Muscle layer of colon (tissue), 2 donors: ENCODE data around the gene CACNA2D3.

Experiments
- H3K27ac ChIP-seq: one replicate; pipeline ENCODE4 v1.7.0; 2013; ENCODE audit warnings: low read depth, mild to moderate bottlenecking, low read length, moderate library complexity
- H3K27me3 ChIP-seq, 2 donors: one replicate each; pipeline ENCODE4 v1.7.0; 2013; ENCODE audit warnings: low read length in 2 of 2, mild to moderate bottlenecking in 2 of 2; ENCODE audit not compliant: insufficient read depth in 2 of 2, control insufficient read depth in 1 of 2
- H3K36me3 ChIP-seq: one replicate; pipeline ENCODE4 v1.7.0; 2013; ENCODE audit warnings: mild to moderate bottlenecking, low read length; ENCODE audit not compliant: insufficient read depth
- H3K4me1 ChIP-seq: one replicate; pipeline ENCODE4 v1.7.0; 2013; ENCODE audit warnings: mild to moderate bottlenecking, low read length; ENCODE audit not compliant: insufficient read depth
- H3K4me3 ChIP-seq, 2 donors: one replicate each; pipeline ENCODE4 v1.7.0; 2013; ENCODE audit warnings: low read length in 2 of 2, low read depth in 1 of 2, mild to moderate bottlenecking in 1 of 2, moderate library complexity in 1 of 2
- H3K9ac ChIP-seq: one replicate; pipeline ENCODE4 v1.7.0; 2013; ENCODE audit warnings: low read length
- H3K9me3 ChIP-seq: one replicate; pipeline ENCODE4 v1.7.0; 2013; ENCODE audit warnings: mild to moderate bottlenecking, low read length
- donor health status: abdominal sarcoma.
- donor health status: Adenocarcinoma of cecum.

Gene CACNA2D3

GRCh38 chr3:54905261-54905888 lies 783.0 kb downstream of the CACNA2D3 start:
- Histone ChIP-seq H3K4me1 (no peaks in the 10 kb centered on the region), H3K4me3 (no peak overlapping the region), H3K27ac (no peak overlapping the region), H3K27me3 (no peaks in the 10 kb centered on the region), H3K9ac (no peak overlapping the region), H3K36me3 (no peaks in the 10 kb centered on the region), H3K9me3 (no peaks in the 10 kb centered on the region)

- H3K4me3 ChIP-seq: no peak overlapping the region
- no peak overlapping the region for H3K9ac ChIP-seq
- H3K36me3 ChIP-seq: no peaks in the 10 kb centered on the region
- H3K9me3 ChIP-seq: no peaks in the 10 kb centered on the region
- no peaks in the 10 kb centered on the region for H3K27me3 ChIP-seq
- no peak overlapping the region for H3K27ac ChIP-seq
- no peaks in the 10 kb centered on the region for H3K4me1 ChIP-seq
Measured at GRCh38 chr3:54905920-54906319, 783.6 kb downstream of the CACNA2D3 start.

GRCh38 chr3:54906763-54907162 lies 784.4 kb downstream of the CACNA2D3 start:
- H3K9me3 ChIP-seq: no peaks in the 10 kb centered on the region
- no peaks in the 10 kb centered on the region for H3K36me3 ChIP-seq
- H3K27ac ChIP-seq: no peak overlapping the region
- H3K27me3 ChIP-seq: no peaks in the 10 kb centered on the region
- no peaks in the 10 kb centered on the region for H3K4me1 ChIP-seq
- H3K4me3 ChIP-seq: no peak overlapping the region
- no peak overlapping the region for H3K9ac ChIP-seq

- Histone ChIP-seq H3K27ac (no peak overlapping the region), H3K27me3 (no peaks in the 10 kb centered on the region), H3K9me3 (no peaks in the 10 kb centered on the region), H3K4me3 (no peak overlapping the region), H3K36me3 (no peaks in the 10 kb centered on the region), H3K9ac (no peak overlapping the region), H3K4me1 (no peaks in the 10 kb centered on the region)
Measured at GRCh38 chr3:54909191-54909590, 786.8 kb downstream of the CACNA2D3 start.

- H3K9me3 ChIP-seq: no peaks in the 10 kb centered on the region
- no peak overlapping the region for H3K9ac ChIP-seq
- H3K36me3 ChIP-seq: no peaks in the 10 kb centered on the region
- no peak overlapping the region for H3K4me3 ChIP-seq
- no peaks in the 10 kb centered on the region for H3K4me1 ChIP-seq
- H3K27me3 ChIP-seq: no peaks in the 10 kb centered on the region
- no peak overlapping the region for H3K27ac ChIP-seq
Measured at GRCh38 chr3:54914180-54914579, 791.8 kb downstream of the CACNA2D3 start.

GRCh38 chr3:54915181-54915580 lies 792.8 kb downstream of the CACNA2D3 start:
- no peaks in the 10 kb centered on the region for H3K4me1 ChIP-seq
- H3K27ac ChIP-seq: no peak overlapping the region
- no peaks in the 10 kb centered on the region for H3K27me3 ChIP-seq
- H3K9me3 ChIP-seq: no peaks in the 10 kb centered on the region
- H3K36me3 ChIP-seq: no peaks in the 10 kb centered on the region
- no peak overlapping the region for H3K4me3 ChIP-seq
- no peak overlapping the region for H3K9ac ChIP-seq

- H3K36me3 ChIP-seq: no peaks in the 10 kb centered on the region
- H3K4me3 ChIP-seq: no peak overlapping the region
- H3K9ac ChIP-seq: no peak overlapping the region
- no peaks in the 10 kb centered on the region for H3K9me3 ChIP-seq
- H3K27me3 ChIP-seq: no peaks in the 10 kb centered on the region
- no peaks in the 10 kb centered on the region for H3K4me1 ChIP-seq
- no peak overlapping the region for H3K27ac ChIP-seq
Measured at GRCh38 chr3:54915976-54916375, 793.6 kb downstream of the CACNA2D3 start.

- H3K27me3 ChIP-seq: no peaks in the 10 kb centered on the region
- no peak overlapping the region for H3K9ac ChIP-seq
- no peak overlapping the region for H3K4me3 ChIP-seq
- no peaks in the 10 kb centered on the region for H3K9me3 ChIP-seq
- no peaks in the 10 kb centered on the region for H3K4me1 ChIP-seq
- no peak overlapping the region for H3K27ac ChIP-seq
- H3K36me3 ChIP-seq: no peaks in the 10 kb centered on the region
Measured at GRCh38 chr3:54916732-54917131, 794.4 kb downstream of the CACNA2D3 start.

GRCh38 chr3:54917174-54917573 lies 794.8 kb downstream of the CACNA2D3 start:
- Histone ChIP-seq H3K4me1 (no peaks in the 10 kb centered on the region), H3K27ac (no peak overlapping the region), H3K4me3 (no peak overlapping the region), H3K27me3 (no peaks in the 10 kb centered on the region), H3K36me3 (no peaks in the 10 kb centered on the region), H3K9ac (no peak overlapping the region), H3K9me3 (no peaks in the 10 kb centered on the region)

GRCh38 chr3:54917862-54918261 lies 795.5 kb downstream of the CACNA2D3 start:
- no peaks in the 10 kb centered on the region for H3K36me3 ChIP-seq
- no peak overlapping the region for H3K4me3 ChIP-seq
- no peaks in the 10 kb centered on the region for H3K9me3 ChIP-seq
- H3K4me1 ChIP-seq: no peaks in the 10 kb centered on the region
- H3K9ac ChIP-seq: no peak overlapping the region
- H3K27ac ChIP-seq: no peak overlapping the region
- H3K27me3 ChIP-seq: no peaks in the 10 kb centered on the region

- no peaks in the 10 kb centered on the region for H3K9me3 ChIP-seq
- no peaks in the 10 kb centered on the region for H3K36me3 ChIP-seq
- no peaks in the 10 kb centered on the region for H3K27me3 ChIP-seq
- no peak overlapping the region for H3K9ac ChIP-seq
- no peak overlapping the region for H3K27ac ChIP-seq
- H3K4me1 ChIP-seq: no peaks in the 10 kb centered on the region
- no peak overlapping the region for H3K4me3 ChIP-seq
Measured at GRCh38 chr3:54918516-54918915, 796.2 kb downstream of the CACNA2D3 start.

- no peaks in the 10 kb centered on the region for H3K9me3 ChIP-seq
- H3K36me3 ChIP-seq: no peaks in the 10 kb centered on the region
- no peak within 1 kb of the TSS for H3K27ac ChIP-seq
- H3K4me1 ChIP-seq: no peaks in the 10 kb centered on the region
- H3K4me3 ChIP-seq: no peak within 1 kb of the TSS
- no peaks in the 10 kb centered on the region for H3K27me3 ChIP-seq
- no peak within 1 kb of the TSS for H3K9ac ChIP-seq
Measured at GRCh38 chr3:54928046-54928770, 805.9 kb downstream of the CACNA2D3 start, which contains the start of gene LRTM1. Gene LRTM1 (minus strand): TSS chr3:54928059. CDS start chr3:54927911, 148 bp downstream.
